Activated CD8-positive, alpha-beta memory T cell treated with anti-CD3 and anti-CD28 coated beads, Interleukin-2, amount 50 U/mL, for 1 hour (primary cell): ENCODE measurements around the gene SOD3.

Experiments used
- DNase-seq: peaks from one replicate; pipeline ENCODE4 v3.0.0-alpha.2; 2020; ENCODE audit errors: extremely low read depth

SOD3 gene

DNA sequence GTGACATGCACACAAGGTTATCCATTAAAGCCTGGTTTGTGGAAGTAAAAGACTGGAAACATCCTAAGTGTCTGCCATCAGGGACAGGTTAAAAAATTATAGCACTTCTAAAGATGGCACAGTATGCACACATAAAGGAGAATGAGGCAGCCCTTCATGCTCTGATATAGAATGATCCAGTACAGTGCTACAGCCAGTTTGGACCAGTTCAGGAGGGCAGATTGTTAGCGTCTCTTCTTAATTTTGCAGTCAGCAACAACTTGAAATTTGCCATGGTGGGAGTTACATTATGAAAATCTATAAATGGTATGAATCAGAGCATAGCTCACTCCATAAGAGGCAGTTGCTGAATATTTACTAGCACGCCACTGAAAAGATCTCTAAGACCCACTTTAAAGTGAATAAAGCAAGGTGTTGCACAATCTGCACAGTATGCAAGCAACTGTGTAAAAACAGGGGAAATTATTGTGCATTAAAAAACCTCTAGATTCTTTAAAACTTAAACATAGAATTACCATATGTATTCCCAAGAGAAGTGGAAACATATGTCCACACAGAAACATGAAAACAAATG lies 20.3 kb upstream of the SOD3 start:
- DNase-seq = no peak

DNA sequence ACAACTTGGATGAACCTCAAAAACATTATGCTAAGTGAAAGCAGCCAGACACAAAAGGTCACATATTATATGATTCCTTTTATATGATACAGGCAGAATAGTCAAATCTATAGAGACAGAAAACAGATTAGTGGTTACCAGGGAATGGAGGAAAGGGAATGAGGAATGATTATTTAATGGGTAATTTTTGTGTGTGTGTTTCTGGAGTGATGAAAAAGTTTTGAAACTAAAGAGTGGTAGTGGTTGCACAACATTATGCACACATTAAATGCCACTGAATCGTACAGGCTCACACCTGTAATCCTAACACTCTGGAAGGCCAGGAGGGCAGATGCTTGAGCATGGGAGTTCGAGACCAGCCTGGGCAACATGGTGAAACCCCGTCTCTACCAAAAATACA lies 19.6 kb upstream of the SOD3 start:
- DNase-seq = no peak

DNA sequence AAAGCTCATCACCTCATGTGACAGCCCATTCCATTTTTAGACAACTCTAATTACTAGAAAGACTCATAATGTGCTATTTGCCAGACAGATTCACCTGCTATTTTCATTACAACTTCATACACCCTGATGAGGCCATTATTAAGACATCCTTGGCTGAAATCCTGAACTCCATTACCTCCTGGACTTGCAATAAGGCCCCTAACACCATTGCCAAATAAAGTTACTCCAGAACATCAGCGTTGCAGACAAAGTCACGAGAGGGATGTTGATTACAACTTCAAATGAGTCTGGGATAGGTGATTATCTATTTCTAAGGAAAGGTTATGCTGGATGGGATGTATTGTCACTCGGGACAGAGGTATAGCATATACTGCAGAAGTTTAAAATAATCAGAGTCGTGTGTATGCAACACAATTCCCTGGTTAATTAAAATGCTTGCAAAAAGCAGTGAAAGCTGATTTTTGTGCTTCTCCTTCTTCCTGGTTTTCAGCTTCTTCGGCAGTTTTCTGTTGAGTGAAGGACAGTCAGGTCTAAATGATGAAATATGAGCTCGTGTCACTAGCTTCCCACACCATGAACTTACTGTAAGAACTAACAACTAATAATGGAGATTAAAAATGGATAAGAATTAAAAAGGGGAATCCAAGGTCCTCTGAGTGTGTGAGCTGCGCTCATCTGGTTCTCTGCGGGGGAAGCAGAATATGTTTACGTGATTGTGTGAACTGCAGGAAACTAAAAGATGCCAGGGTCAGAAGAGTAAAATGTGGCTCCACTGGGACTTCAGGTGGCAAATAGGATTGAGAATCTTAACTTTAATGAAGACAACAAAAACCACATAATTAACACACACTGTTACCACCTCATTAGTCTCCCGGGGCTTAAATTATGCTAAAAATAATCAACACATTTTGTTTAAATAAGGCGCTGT lies 17.6 kb upstream of the SOD3 start:
- no peak for DNase-seq

DNA sequence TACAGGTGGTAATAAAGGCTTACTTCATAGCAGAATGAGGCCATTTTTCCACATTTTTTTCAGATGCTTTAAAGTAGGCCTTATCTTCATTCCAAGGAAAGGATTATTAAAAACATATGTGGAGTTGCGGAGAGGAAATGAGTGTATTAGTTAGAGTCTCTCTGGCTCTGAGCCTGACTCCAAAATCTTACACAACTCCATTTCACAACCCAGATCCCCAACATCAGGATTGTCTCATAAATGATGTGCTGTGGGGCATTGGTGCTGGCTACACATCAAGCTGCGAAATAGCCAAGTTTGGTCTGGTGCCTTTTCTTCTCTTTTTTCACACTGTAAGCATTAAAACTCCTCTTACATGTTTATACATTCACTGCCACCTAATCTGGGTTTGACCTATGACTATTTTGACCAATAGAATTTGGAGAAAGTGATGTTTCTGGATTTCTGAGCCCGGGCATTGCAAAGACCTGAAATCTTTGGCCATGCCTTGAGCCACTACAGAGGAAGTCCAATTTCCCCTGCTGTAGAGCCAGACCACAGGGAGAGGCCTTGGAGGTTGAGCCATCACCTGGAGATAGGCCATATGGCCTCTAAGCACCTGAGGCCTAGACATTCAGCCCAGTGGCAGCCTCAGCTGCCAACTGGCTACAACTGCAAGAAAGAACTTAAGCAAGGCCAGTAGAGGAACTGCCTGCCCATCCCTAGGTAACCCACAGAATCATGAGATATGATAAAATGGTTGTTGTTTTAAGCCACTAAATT lies 16.7 kb upstream of the SOD3 start:
- no peak for DNase-seq

DNA sequence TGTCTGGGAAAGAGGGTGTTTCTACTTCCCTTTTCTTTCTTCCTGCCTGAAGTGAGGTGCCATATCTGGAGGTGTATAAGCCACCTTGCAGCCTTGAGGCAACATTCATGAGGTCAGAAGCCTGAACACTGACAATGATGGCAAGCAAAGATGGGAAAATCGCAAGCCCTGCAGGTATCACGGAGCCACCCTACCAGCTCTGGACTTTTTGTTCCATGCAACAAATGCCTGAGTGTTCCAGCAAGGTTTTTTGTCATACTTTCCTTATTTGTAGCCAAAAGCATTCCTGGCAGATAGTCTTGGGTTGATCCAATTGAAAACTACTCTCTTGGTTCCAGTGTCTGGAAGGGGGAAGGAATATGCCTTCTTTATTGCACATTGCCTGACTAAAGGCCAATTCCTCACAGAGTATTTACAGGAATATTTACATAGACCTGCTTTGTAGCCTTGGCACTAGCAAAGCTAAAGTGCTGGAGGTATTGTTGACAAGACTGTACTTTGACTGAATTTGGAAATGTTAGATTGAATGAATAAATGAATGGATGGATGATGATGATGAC lies 14.4 kb upstream of the SOD3 start:
- no peak for DNase-seq

DNA sequence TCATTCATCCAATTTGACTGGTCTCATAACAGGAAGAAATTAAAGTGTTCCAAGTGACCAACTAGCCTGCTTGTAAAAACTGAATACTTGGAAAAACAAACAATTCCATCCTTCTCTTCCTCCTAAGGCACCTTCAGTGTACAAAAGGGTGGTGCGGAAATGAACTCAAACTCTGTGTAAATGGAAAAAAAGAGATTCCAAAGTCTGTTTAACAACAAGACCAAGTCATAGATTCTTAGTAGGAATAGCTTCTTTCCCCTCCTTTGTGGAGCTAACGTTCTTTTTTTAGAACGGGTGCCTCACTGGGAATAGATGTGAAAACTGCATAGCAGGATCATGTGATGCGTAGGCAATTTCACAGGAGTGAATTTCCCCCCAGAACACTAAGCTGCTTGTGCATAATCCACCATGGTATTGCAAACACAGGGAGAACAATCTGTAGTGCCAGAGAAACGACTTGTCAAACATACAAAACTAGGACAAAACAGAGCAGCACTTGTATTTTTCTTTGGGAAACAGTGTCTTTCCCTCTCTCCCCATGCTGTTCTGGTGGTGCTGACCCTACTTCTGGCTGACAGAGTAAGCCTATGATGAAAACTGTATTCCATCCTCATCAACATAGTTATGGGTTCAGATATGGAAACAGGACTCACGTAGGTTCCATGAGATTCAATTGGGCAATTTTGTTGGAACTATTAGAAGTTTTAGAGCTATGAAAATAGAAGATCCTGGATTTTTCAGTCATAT lies 13.2 kb upstream of the SOD3 start:
- DNase-seq = no peak

DNA sequence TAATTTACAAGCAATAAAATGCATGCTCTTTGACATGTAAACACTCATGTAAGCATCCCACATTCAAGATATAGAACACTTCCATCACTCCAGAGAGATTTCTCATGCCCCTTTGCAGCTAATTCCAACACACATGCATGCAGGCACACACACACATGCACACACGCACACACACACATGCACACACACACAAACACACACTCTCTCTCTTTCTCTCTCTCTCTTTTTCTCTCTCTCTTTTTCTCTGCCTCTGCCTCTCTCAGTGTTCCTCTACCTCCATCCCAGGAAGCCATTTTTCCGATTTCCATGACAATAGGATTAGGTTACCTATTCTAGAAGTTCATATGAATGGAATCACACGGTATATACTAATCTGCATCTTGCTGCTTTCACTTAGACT lies 11.9 kb upstream of the SOD3 start:
- no peak for DNase-seq

DNA sequence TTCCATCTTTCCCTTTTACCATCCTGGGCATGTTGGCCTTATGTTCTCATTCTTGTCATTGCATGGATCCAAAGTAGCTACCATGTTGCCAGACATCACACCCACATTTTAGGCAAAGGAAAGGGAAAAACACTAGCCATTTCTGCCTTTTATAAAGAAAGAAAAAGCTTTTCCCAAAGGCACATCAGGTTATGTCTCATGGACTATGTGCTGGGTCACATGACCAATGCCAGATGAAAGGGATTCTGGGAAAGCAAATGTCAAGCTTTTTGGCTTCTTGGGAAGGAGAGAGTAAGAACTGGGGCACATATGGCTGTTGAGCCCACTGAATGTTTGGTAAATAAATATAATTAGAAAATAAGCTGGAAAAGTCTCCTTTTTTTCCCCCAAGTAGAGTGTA lies 4.3 kb upstream of the SOD3 start:
- no peak for DNase-seq

DNA sequence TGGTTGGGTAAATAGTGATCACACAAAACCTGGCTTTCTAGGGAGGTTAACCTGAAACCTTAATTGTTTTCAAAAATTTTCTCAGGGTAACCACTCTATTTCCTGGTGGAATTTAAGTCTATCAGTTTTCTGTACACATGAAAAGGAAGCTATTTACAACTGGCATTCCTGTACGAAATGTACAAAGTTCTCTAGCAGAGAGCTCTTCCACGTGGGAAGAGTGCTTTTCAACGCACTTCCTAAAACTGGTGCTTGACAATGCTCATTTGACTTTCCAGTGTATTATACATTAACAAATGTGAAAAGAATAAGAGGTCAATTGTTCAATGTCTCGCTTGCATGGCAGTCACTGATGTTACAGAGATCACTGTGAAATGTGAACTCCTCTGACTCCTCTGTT lies 2.8 kb upstream of the SOD3 start:
- no peak for DNase-seq

DNA sequence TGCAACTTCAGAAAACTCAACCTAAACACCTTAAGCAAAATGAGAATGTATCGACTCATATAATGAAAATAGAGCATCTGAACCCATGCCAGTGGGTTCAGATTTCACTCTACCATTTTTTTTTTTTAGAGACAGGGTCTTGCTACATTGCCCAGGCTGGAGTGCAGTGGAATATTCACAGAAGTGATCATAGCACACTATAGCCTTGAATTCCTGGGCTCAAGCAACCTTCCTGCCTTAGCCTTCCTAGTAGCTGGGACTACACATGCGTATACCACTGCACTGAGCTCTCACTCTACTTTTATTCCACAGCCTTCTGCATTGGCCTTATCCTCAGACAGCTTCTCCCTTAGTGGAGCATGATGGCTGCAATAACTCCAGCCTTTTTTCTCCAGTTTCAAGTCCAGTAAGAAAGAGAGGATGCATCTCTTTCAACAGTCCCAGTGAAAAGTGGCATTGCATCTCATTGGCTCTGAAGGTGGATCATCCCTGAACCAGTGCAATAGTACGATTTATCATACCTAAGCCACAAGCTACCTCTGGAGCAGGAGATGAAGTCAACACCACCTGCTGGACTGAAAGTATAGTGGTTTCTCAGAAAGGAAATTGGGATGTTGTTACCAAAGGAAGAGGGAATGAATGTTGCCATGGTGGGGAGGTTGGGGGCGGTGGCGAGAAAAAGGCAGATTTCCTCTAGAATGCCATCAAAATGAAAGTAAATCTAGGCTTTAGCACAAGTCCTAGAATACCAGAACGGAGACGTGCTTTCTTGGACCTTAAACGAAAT lies 2.0 kb upstream of the SOD3 start:
- no peak for DNase-seq

DNA sequence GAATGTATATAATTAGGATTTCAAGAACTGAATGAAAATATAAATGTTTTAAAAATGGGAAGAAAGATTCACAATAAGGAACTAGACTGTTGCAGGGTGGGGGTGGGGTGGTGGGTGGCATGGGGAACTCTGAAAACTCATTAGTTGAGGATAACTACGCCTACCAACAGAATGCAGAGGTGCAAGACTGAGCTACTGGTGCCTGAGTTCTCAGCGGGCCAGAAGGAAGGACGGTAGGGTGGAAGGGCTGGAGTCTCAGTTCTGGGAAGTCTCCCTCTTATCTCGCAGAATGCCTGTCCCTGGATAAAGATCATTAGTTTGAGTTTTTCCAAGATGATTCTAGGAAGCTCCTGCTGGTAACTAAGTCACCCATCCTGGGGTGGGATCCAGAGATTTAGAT lies 1.3 kb upstream of the SOD3 start:
- DNase-seq = no peak

DNA sequence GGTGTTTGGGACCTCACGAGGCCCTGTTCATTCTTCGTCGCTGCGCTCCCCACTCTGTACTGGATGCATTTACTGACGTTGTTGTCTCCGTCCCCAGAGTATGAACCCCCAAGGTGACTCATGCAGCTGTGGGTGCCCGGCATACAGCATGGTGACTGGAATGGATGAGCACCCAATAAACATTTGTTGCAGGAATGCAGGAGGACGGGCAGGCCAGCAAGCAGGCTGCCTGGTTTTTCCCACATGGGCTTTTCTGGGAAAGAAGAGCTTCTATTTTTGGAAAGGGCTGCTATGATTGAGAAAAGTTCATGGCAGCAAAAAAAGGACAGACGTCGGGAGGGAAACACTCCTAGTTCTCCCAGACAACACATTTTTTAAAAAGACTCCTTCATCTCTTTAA lies 893 bp upstream of the SOD3 start:
- DNase-seq = no peak

DNA sequence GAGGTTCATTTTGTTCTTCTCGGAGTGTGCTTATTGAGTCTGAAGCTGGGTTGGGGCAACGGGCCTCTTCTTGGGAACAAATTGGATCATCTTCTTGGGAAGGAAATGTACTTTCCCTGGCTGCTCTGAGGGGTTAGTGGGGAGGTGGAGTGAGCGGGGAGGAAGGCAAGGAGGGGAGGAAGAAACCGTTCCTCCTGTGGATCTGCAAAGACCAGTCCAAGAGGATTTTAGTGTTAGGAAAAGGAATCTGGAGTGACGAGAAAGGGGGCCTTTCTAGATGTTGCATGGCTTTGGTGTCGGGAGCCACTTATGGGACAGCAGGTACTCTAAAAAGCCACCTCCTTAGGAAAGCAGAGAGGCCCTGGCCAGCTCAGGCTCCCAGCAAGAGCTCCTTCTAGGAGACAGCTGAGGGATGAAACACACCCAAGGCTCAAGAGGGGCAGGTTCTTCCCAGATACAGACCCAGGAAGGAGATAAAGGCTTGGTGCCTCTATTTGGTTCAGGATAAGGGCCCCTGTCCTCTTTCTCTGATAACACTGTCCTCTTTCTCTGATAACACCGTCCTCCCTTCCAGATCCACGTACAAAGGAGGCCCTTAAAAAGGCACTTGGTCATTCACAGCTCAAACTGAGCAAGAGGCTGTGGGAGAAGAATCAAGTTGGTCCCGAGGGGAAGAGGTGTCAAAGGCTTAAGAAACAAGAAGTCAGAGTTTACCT lies 451 bp downstream of the SOD3 start:
- DNase-seq = no peak

DNA sequence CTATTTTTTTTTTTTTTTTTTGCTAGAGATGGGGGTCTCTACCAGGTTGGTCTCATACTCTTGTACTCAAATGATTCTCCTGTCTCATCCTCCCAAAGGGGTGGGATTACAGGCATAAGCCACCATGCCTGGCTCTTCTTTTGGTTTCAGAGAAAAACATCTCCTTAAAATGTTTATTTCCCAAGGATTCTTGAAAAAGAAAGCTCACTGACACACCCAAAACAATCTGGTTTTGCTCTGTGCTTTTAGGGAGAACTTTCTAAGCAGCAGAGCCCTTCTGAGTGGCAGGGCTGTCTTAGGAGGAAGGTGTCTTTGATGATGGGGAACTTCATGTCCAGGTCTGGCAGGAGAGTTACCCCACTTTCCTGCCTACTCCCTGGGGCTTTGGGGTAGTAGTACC lies 1.2 kb downstream of the SOD3 start:
- no peak for DNase-seq

DNA sequence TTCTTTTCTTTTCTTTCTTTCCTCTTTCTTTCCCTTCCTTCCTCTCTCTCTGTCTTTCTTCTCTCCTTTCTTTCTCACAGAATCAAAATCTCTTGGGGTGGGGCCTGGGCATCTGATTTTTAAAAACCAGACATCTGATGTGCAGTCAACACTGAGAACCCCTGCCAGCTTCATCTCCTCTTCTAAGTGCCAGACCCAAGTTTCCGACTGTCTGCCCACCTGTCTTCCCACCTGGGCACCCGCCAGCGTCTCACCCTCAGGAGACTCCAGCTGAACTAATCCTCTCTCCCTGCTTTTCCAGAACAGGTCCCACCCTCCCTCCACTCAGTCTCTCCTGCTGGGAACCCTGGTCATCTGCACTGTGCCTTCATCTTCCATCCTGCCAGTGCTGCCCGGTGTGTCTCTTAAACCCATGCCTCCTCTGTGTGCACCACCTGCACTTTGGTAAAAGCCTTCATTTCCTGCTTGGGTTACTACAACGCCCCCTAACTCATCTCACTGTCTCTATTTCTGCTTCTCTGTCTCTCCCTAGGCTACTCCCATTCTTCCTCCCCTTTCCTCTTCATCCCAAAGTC lies 2.8 kb downstream of the SOD3 start:
- no peak for DNase-seq

DNA sequence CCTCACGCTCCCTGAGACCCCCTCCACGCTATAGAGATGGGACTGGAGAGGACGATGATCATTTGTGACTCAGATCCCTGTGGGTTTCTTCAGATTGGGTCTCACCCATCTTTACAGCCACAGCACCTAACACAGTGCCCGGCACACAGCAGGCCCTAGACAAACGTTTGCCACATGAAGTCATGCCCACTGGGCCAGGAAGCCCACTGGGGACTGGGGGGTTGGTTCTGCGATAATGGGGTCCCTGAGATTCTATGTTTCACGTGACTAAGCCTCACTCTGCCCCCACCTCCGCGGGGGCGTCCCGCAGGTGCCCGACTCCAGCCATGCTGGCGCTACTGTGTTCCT lies 3.8 kb downstream of the SOD3 start:
- no peak for DNase-seq

DNA sequence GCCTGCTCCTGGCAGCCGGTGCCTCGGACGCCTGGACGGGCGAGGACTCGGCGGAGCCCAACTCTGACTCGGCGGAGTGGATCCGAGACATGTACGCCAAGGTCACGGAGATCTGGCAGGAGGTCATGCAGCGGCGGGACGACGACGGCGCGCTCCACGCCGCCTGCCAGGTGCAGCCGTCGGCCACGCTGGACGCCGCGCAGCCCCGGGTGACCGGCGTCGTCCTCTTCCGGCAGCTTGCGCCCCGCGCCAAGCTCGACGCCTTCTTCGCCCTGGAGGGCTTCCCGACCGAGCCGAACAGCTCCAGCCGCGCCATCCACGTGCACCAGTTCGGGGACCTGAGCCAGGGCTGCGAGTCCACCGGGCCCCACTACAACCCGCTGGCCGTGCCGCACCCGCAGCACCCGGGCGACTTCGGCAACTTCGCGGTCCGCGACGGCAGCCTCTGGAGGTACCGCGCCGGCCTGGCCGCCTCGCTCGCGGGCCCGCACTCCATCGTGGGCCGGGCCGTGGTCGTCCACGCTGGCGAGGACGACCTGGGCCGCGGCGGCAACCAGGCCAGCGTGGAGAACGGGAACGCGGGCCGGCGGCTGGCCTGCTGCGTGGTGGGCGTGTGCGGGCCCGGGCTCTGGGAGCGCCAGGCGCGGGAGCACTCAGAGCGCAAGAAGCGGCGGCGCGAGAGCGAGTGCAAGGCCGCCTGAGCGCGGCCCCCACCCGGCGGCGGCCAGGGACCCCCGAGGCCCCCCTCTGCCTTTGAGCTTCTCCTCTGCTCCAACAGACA lies 4.4 kb downstream of the SOD3 start:
- DNase-seq = no peak

DNA sequence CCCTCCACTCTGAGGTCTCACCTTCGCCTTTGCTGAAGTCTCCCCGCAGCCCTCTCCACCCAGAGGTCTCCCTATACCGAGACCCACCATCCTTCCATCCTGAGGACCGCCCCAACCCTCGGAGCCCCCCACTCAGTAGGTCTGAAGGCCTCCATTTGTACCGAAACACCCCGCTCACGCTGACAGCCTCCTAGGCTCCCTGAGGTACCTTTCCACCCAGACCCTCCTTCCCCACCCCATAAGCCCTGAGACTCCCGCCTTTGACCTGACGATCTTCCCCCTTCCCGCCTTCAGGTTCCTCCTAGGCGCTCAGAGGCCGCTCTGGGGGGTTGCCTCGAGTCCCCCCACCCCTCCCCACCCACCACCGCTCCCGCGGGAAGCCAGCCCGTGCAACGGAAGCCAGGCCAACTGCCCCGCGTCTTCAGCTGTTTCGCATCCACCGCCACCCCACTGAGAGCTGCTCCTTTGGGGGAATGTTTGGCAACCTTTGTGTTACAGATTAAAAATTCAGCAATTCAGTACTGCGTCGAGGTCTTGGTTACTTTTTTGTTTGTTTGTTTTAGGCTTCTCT lies 5.0 kb downstream of the SOD3 start:
- no peak for DNase-seq
